Measurements from ENCODE around the gene PITX1. TPM values are rescaled to one million over a fixed set of nuclear protein-coding genes. Genes with fewer than 3 reads are reported as not detected.

Gene PITX1
- total and polyA plus RNA-seq, 2 of the 13 experiments (the other 11 are each of a cell fraction or from before 2014, with no cell fraction given): 11.7 to 20.2 TPM

- Histone ChIP-seq H3K4me1 (ENCODE audit: insufficient read depth, low read length) (peaks cover 27% of the 10 kb centered on the region), H3K79me2 (ENCODE audit: insufficient read depth, low read length) (peaks cover 14% of the 10 kb centered on the region), H3K4me2 (ENCODE audit: low read depth, low read length) (no peak overlapping the region), H3K27me3 (ENCODE audit: control insufficient read depth in 1 of 2, insufficient read depth in 2 of 2, low read length in 2 of 2) (no peaks in the 10 kb centered on the region), H3K9me3 (ENCODE audit: low read length) (no peaks in the 10 kb centered on the region), H4K20me1 (ENCODE audit: insufficient read depth, low read length) (no peaks in the 10 kb centered on the region), H3K9ac (ENCODE audit: insufficient read depth, low read depth, low read length) (no peak overlapping the region), H2AFZ (ENCODE audit: low read length) (no peak overlapping the region), H3K27ac (ENCODE audit: extremely low read length, insufficient read depth, low read length) (no peak overlapping the region), H3K4me3 (replicated peaks in 1 of 3; ENCODE audit: insufficient read depth in 1 of 3, low read depth in 2 of 3, low read length in 3 of 3) (no peak overlapping the region), H3K36me3 (replicated peaks in 1 of 2; ENCODE audit: control insufficient read depth in 1 of 2, insufficient read depth in 2 of 2, low read length in 2 of 2) (peaks cover 3 to 14% of the 10 kb centered on the region in 2 experiments; a peak in 3 of 5 replicates)
- POLR2A ChIA-PET: no interaction called here
- no peak for DNase-seq (ENCODE audit: low spot score)
- TF ChIP-seq, protein P1, sequence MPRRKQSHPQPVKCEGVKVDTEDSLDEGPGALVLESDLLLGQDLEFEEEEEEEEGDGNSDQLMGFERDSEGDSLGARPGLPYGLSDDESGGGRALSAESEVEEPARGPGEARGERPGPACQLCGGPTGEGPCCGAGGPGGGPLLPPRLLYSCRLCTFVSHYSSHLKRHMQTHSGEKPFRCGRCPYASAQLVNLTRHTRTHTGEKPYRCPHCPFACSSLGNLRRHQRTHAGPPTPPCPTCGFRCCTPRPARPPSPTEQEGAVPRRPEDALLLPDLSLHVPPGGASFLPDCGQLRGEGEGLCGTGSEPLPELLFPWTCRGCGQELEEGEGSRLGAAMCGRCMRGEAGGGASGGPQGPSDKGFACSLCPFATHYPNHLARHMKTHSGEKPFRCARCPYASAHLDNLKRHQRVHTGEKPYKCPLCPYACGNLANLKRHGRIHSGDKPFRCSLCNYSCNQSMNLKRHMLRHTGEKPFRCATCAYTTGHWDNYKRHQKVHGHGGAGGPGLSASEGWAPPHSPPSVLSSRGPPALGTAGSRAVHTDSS (CRISPR knock-in tag; conservative IDR thresholded peaks at IDR 0.05): no peak
- TF ChIP-seq DMAP1 (CRISPR knock-in tag; IDR thresholded peaks at IDR 0.05) (no peak), RBFOX2 (IDR thresholded peaks at IDR 0.05; ENCODE audit: low read depth, low read length) (peak; percentile 50; the same call in 1 of the 2 replicates), ZNF563 (CRISPR knock-in tag; IDR thresholded peaks at IDR 0.05) (no peak), DNMT1 (CRISPR knock-in tag; IDR thresholded peaks at IDR 0.05) (0 out of 2 replicates have a peak, but pooled peaks have one; percentile 1), WIZ (CRISPR knock-in tag; IDR thresholded peaks at IDR 0.05) (no peak), SMAD9 (CRISPR knock-in tag; IDR thresholded peaks at IDR 0.05) (no peak), MBNL3 (CRISPR knock-in tag; conservative IDR thresholded peaks at IDR 0.05) (no peak), AGO2 (optimal IDR thresholded peaks at IDR 0.05; ENCODE audit: low read depth, low read length) (peak; percentile 83), ZNF703 (CRISPR knock-in tag; IDR thresholded peaks at IDR 0.05; ENCODE audit: borderline replicate concordance) (no peak), SNRNP70 (IDR thresholded peaks at IDR 0.05; ENCODE audit: low read depth, low read length) (no peak), ADNP (CRISPR knock-in tag; IDR thresholded peaks at IDR 0.05) (no peak), ZNF891 (CRISPR knock-in tag; IDR thresholded peaks at IDR 0.05) (no peak), MXD4 (CRISPR knock-in tag; IDR thresholded peaks at IDR 0.05) (no peak)
- TF ChIP-seq, protein P2, sequence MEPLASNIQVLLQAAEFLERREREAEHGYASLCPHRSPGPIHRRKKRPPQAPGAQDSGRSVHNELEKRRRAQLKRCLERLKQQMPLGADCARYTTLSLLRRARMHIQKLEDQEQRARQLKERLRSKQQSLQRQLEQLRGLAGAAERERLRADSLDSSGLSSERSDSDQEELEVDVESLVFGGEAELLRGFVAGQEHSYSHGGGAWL (CRISPR knock-in tag; IDR thresholded peaks at IDR 0.05): no peak
- TF ChIP-seq, protein P3, sequence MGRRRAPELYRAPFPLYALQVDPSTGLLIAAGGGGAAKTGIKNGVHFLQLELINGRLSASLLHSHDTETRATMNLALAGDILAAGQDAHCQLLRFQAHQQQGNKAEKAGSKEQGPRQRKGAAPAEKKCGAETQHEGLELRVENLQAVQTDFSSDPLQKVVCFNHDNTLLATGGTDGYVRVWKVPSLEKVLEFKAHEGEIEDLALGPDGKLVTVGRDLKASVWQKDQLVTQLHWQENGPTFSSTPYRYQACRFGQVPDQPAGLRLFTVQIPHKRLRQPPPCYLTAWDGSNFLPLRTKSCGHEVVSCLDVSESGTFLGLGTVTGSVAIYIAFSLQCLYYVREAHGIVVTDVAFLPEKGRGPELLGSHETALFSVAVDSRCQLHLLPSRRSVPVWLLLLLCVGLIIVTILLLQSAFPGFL (CRISPR knock-in tag; IDR thresholded peaks at IDR 0.05): no peak
- TF ChIP-seq, protein P4, sequence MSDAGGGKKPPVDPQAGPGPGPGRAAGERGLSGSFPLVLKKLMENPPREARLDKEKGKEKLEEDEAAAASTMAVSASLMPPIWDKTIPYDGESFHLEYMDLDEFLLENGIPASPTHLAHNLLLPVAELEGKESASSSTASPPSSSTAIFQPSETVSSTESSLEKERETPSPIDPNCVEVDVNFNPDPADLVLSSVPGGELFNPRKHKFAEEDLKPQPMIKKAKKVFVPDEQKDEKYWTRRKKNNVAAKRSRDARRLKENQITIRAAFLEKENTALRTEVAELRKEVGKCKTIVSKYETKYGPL (CRISPR knock-in tag; IDR thresholded peaks at IDR 0.05): no peak
- in situ Hi-C loops (cut with HindIII; ENCODE audit: extremely low pct_ligation_motif_present, low pct_unique_long_range_greater_than_20kb): no loop called here
- no peak for FAIRE-seq
- CTCF ChIA-PET (ENCODE audit: low intra/inter-chr PET ratio, low total read pairs): no interaction called here
- no TSS peak for BruUV-seq (replicated peaks)
- 97% methylated on average over 23 of the region's 29 CpGs for WGBS (ENCODE audit: low lambda C conversion rate)
- no peak for ATAC-seq
- intact Hi-C loops (cut with micrococcal nuclease; ENCODE audit: unreplicated experiment): loop anchor here (10.0 kb wide), 1 partner anchor 308 kb away; no protein-coding TSS in a partner anchor
Observed at GRCh38 chr5:135027266-135027696, 6.7 kb downstream of the PITX1 start.
